ENCODE measurements around the gene EML1. TPM values are rescaled to one million over a fixed set of nuclear protein-coding genes. Genes with fewer than 3 reads are reported as not detected.

Gene EML1
- total RNA-seq, 1 experiment from 2014 or later: 9.5 TPM

- ChIA-PET CTCF (no interaction called here), POLR2A (interaction anchor here (1.0 to 1.9 kb wide), 3 partner anchors 12 to 264 kb away, joined by 3 to 6 read pairs (median 3); partner anchors contain the start of gene EML1)
- intact Hi-C loops (cut with micrococcal nuclease): no loop called here
- TF ChIP-seq CTCF (IDR thresholded peaks at IDR 0.05; ENCODE audit: unreplicated experiment): no peak
- no peak overlapping the region for H3K4me3 Mint-ChIP-seq (ENCODE audit: unreplicated experiment)
- H3K36me3 Mint-ChIP-seq (ENCODE audit: insufficient read depth, unreplicated experiment): no peaks in the 10 kb centered on the region
- no peaks in the 10 kb centered on the region for H3K27me3 Mint-ChIP-seq (ENCODE audit: insufficient read depth, unreplicated experiment)
- peaks cover 17% of the 10 kb centered on the region for H3K4me1 Mint-ChIP-seq (ENCODE audit: insufficient read depth, unreplicated experiment)
- H3K9me3 Mint-ChIP-seq (ENCODE audit: unreplicated experiment): no peaks in the 10 kb centered on the region
- no peak for DNase-seq (ENCODE audit: unreplicated experiment)
- H3K27ac Mint-ChIP-seq (ENCODE audit: low read depth, unreplicated experiment): no peak overlapping the region
- BruUV-seq (replicated peaks): no TSS peak
Observed at GRCh38 chr14:99745307-99745951, 47.8 kb upstream of the EML1 start.

GRCh38 chr14:99747167-99747566, 46.0 kb upstream of the EML1 start:
- ChIA-PET CTCF (interaction anchor here (1.4 kb wide), 1 partner anchor 16 kb away, joined by 4 read pairs; no protein-coding TSS in a partner anchor), POLR2A (no interaction called here)
- Mint-ChIP-seq H3K27me3 (ENCODE audit: insufficient read depth, unreplicated experiment) (no peaks in the 10 kb centered on the region), H3K4me3 (ENCODE audit: unreplicated experiment) (no peak overlapping the region), H3K36me3 (ENCODE audit: insufficient read depth, unreplicated experiment) (no peaks in the 10 kb centered on the region), H3K4me1 (ENCODE audit: insufficient read depth, unreplicated experiment) (peaks cover 17% of the 10 kb centered on the region), H3K9me3 (ENCODE audit: unreplicated experiment) (no peaks in the 10 kb centered on the region), H3K27ac (ENCODE audit: low read depth, unreplicated experiment) (no peak overlapping the region)
- intact Hi-C loops (cut with micrococcal nuclease): no loop called here
- TF ChIP-seq CTCF (IDR thresholded peaks at IDR 0.05; ENCODE audit: unreplicated experiment): no peak
- no TSS peak for BruUV-seq (replicated peaks)
- no peak for DNase-seq (ENCODE audit: unreplicated experiment)

GRCh38 chr14:99747582-99748330, 45.5 kb upstream of the EML1 start:
- no TSS peak for BruUV-seq (replicated peaks)
- TF ChIP-seq CTCF (IDR thresholded peaks at IDR 0.05; ENCODE audit: unreplicated experiment): no peak
- ChIA-PET CTCF (interaction anchor here (1.4 kb wide), 1 partner anchor 17 kb away, joined by 4 read pairs; no protein-coding TSS in a partner anchor), POLR2A (no interaction called here)
- Mint-ChIP-seq H3K4me1 (ENCODE audit: insufficient read depth, unreplicated experiment) (peaks cover 17% of the 10 kb centered on the region), H3K4me3 (ENCODE audit: unreplicated experiment) (no peak overlapping the region), H3K36me3 (ENCODE audit: insufficient read depth, unreplicated experiment) (no peaks in the 10 kb centered on the region), H3K9me3 (ENCODE audit: unreplicated experiment) (no peaks in the 10 kb centered on the region), H3K27ac (ENCODE audit: low read depth, unreplicated experiment) (no peak overlapping the region), H3K27me3 (ENCODE audit: insufficient read depth, unreplicated experiment) (no peaks in the 10 kb centered on the region)
- intact Hi-C loops (cut with micrococcal nuclease): no loop called here
- DNase-seq (ENCODE audit: unreplicated experiment): no peak

GRCh38 chr14:99748529-99748928, 44.7 kb upstream of the EML1 start:
- Mint-ChIP-seq H3K36me3 (ENCODE audit: insufficient read depth, unreplicated experiment) (no peaks in the 10 kb centered on the region), H3K9me3 (ENCODE audit: unreplicated experiment) (no peaks in the 10 kb centered on the region), H3K4me1 (ENCODE audit: insufficient read depth, unreplicated experiment) (peaks cover 22% of the 10 kb centered on the region), H3K4me3 (ENCODE audit: unreplicated experiment) (no peak overlapping the region), H3K27me3 (ENCODE audit: insufficient read depth, unreplicated experiment) (no peaks in the 10 kb centered on the region), H3K27ac (ENCODE audit: low read depth, unreplicated experiment) (no peak overlapping the region)
- no peak for DNase-seq (ENCODE audit: unreplicated experiment)
- CTCF ChIA-PET: no interaction called here
- intact Hi-C loops (cut with micrococcal nuclease): no loop called here
- POLR2A ChIA-PET: no interaction called here
- no peak for TF ChIP-seq CTCF (IDR thresholded peaks at IDR 0.05; ENCODE audit: unreplicated experiment)
- no TSS peak for BruUV-seq (replicated peaks)

Measured in MCF 10A (cell line).